ENCODE measurements around the gene LRP2BP. TPM values are rescaled to one million over a fixed set of nuclear protein-coding genes. Genes with fewer than 3 reads are reported as not detected.

The LRP2BP gene
- total and polyA plus RNA-seq, 2 experiments from 2014 or later = 0.28 to 1.7 TPM

DNA sequence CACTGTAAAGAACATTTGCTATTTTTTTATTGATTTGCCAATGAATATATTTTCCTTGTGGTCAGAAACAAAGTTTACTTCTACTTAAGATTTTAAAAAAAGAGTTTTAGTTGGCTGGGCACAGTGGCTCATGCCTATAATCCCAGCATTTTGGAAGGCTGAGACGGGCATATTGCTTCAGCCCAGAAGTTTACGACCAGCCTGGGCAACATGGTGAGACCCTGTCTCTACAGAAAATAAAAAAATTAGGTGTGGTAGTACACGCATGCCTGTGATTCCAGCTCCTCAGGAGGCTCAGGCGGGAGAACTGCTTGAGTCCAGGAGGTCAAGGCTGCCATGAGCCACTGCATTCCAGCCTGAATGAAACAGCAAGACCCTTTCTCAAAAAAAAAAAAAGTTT is 36.8 kb downstream of the LRP2BP start:
- no peak overlapping the region for H3K27ac Mint-ChIP-seq
- H3K4me1 ChIP-seq (ENCODE audit: insufficient read depth) = peaks cover 6% of the 10 kb centered on the region; the same call in 1 of the 2 replicates
- H3K36me3 Mint-ChIP-seq (ENCODE audit: low read depth) = peaks cover 3% of the 10 kb centered on the region; the same call in 1 of the 3 replicates
- peaks cover 15% of the 10 kb centered on the region for H3K4me1 Mint-ChIP-seq
- no peaks in the 10 kb centered on the region for H3K27me3 ChIP-seq (ENCODE audit: insufficient read depth)
- H3K27ac ChIP-seq (ENCODE audit: low read depth) = no peak overlapping the region
- no peak for TF ChIP-seq CREB1 (CRISPR knock-in tag; IDR thresholded peaks at IDR 0.05; ENCODE audit: low read depth)
- no peak for TF ChIP-seq EZH2phosphoT487 (IDR thresholded peaks at IDR 0.05; ENCODE audit: unreplicated experiment)
- TF ChIP-seq, protein P1, sequence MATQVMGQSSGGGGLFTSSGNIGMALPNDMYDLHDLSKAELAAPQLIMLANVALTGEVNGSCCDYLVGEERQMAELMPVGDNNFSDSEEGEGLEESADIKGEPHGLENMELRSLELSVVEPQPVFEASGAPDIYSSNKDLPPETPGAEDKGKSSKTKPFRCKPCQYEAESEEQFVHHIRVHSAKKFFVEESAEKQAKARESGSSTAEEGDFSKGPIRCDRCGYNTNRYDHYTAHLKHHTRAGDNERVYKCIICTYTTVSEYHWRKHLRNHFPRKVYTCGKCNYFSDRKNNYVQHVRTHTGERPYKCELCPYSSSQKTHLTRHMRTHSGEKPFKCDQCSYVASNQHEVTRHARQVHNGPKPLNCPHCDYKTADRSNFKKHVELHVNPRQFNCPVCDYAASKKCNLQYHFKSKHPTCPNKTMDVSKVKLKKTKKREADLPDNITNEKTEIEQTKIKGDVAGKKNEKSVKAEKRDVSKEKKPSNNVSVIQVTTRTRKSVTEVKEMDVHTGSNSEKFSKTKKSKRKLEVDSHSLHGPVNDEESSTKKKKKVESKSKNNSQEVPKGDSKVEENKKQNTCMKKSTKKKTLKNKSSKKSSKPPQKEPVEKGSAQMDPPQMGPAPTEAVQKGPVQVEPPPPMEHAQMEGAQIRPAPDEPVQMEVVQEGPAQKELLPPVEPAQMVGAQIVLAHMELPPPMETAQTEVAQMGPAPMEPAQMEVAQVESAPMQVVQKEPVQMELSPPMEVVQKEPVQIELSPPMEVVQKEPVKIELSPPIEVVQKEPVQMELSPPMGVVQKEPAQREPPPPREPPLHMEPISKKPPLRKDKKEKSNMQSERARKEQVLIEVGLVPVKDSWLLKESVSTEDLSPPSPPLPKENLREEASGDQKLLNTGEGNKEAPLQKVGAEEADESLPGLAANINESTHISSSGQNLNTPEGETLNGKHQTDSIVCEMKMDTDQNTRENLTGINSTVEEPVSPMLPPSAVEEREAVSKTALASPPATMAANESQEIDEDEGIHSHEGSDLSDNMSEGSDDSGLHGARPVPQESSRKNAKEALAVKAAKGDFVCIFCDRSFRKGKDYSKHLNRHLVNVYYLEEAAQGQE (IDR thresholded peaks at IDR 0.05; ENCODE audit: unreplicated experiment) = no peak
- no peak for TF ChIP-seq ZNF114 (CRISPR knock-in tag; IDR thresholded peaks at IDR 0.05)
- no peak for TF ChIP-seq STAT1 (IDR thresholded peaks at IDR 0.05; ENCODE audit: unreplicated experiment)
- TF ChIP-seq, protein P2, sequence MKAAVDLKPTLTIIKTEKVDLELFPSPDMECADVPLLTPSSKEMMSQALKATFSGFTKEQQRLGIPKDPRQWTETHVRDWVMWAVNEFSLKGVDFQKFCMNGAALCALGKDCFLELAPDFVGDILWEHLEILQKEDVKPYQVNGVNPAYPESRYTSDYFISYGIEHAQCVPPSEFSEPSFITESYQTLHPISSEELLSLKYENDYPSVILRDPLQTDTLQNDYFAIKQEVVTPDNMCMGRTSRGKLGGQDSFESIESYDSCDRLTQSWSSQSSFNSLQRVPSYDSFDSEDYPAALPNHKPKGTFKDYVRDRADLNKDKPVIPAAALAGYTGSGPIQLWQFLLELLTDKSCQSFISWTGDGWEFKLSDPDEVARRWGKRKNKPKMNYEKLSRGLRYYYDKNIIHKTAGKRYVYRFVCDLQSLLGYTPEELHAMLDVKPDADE (IDR thresholded peaks at IDR 0.05) = no peak
- TF ChIP-seq EZH2 (IDR thresholded peaks at IDR 0.05; ENCODE audit: low read depth, unreplicated experiment) = no peak
- no peak for TF ChIP-seq JUNB (IDR thresholded peaks at IDR 0.05; ENCODE audit: unreplicated experiment)
- no peak for TF ChIP-seq POLR2AphosphoS5 (IDR thresholded peaks at IDR 0.05; ENCODE audit: low read depth)
- TF ChIP-seq, protein P3, sequence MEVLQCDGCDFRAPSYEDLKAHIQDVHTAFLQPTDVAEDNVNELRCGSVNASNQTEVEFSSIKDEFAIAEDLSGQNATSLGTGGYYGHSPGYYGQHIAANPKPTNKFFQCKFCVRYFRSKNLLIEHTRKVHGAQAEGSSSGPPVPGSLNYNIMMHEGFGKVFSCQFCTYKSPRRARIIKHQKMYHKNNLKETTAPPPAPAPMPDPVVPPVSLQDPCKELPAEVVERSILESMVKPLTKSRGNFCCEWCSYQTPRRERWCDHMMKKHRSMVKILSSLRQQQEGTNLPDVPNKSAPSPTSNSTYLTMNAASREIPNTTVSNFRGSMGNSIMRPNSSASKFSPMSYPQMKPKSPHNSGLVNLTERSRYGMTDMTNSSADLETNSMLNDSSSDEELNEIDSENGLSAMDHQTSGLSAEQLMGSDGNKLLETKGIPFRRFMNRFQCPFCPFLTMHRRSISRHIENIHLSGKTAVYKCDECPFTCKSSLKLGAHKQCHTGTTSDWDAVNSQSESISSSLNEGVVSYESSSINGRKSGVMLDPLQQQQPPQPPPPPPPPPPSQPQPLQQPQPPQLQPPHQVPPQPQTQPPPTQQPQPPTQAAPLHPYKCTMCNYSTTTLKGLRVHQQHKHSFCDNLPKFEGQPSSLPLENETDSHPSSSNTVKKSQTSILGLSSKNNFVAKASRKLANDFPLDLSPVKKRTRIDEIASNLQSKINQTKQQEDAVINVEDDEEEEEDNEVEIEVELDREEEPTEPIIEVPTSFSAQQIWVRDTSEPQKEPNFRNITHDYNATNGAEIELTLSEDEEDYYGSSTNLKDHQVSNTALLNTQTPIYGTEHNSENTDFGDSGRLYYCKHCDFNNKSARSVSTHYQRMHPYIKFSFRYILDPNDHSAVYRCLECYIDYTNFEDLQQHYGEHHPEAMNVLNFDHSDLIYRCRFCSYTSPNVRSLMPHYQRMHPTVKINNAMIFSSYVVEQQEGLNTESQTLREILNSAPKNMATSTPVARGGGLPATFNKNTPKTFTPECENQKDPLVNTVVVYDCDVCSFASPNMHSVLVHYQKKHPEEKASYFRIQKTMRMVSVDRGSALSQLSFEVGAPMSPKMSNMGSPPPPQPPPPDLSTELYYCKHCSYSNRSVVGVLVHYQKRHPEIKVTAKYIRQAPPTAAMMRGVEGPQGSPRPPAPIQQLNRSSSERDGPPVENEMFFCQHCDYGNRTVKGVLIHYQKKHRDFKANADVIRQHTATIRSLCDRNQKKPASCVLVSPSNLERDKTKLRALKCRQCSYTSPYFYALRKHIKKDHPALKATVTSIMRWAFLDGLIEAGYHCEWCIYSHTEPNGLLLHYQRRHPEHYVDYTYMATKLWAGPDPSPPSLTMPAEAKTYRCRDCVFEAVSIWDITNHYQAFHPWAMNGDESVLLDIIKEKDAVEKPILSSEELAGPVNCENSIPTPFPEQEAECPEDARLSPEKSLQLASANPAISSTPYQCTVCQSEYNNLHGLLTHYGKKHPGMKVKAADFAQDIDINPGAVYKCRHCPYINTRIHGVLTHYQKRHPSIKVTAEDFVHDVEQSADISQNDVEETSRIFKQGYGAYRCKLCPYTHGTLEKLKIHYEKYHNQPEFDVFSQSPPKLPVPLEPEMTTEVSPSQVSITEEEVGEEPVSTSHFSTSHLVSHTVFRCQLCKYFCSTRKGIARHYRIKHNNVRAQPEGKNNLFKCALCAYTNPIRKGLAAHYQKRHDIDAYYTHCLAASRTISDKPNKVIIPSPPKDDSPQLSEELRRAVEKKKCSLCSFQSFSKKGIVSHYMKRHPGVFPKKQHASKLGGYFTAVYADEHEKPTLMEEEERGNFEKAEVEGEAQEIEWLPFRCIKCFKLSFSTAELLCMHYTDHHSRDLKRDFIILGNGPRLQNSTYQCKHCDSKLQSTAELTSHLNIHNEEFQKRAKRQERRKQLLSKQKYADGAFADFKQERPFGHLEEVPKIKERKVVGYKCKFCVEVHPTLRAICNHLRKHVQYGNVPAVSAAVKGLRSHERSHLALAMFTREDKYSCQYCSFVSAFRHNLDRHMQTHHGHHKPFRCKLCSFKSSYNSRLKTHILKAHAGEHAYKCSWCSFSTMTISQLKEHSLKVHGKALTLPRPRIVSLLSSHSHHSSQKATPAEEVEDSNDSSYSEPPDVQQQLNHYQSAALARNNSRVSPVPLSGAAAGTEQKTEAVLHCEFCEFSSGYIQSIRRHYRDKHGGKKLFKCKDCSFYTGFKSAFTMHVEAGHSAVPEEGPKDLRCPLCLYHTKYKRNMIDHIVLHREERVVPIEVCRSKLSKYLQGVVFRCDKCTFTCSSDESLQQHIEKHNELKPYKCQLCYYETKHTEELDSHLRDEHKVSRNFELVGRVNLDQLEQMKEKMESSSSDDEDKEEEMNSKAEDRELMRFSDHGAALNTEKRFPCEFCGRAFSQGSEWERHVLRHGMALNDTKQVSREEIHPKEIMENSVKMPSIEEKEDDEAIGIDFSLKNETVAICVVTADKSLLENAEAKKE (CRISPR knock-in tag; IDR thresholded peaks at IDR 0.05) = no peak
- TF ChIP-seq ZNF331 (CRISPR knock-in tag; IDR thresholded peaks at IDR 0.05; ENCODE audit: low read depth) = no peak
- TF ChIP-seq NANOG (IDR thresholded peaks at IDR 0.05; ENCODE audit: borderline replicate concordance) = no peak
- TF ChIP-seq, protein P4, sequence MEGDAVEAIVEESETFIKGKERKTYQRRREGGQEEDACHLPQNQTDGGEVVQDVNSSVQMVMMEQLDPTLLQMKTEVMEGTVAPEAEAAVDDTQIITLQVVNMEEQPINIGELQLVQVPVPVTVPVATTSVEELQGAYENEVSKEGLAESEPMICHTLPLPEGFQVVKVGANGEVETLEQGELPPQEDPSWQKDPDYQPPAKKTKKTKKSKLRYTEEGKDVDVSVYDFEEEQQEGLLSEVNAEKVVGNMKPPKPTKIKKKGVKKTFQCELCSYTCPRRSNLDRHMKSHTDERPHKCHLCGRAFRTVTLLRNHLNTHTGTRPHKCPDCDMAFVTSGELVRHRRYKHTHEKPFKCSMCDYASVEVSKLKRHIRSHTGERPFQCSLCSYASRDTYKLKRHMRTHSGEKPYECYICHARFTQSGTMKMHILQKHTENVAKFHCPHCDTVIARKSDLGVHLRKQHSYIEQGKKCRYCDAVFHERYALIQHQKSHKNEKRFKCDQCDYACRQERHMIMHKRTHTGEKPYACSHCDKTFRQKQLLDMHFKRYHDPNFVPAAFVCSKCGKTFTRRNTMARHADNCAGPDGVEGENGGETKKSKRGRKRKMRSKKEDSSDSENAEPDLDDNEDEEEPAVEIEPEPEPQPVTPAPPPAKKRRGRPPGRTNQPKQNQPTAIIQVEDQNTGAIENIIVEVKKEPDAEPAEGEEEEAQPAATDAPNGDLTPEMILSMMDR (conservative IDR thresholded peaks at IDR 0.05; ENCODE audit: low read depth in 2 of 2) = no peak
- H3K4me3 Mint-ChIP-seq = no peak overlapping the region
- DNase-seq (ENCODE audit: low spot score) = no peak
- H3K4me2 ChIP-seq = no peak overlapping the region
- H3K9me3 Mint-ChIP-seq = no peaks in the 10 kb centered on the region
- no peaks in the 10 kb centered on the region for H3K36me3 ChIP-seq (ENCODE audit: insufficient read depth)
- H4K20me1 ChIP-seq (replicated peaks; ENCODE audit: insufficient read depth) = no peaks in the 10 kb centered on the region
- H3F3A ChIP-seq (replicated peaks; ENCODE audit: low read depth) = no peaks in the 10 kb centered on the region
- peak; percentile 44; the same call in 2 of the 3 replicates for ATAC-seq
- no peaks in the 10 kb centered on the region for H3K27me3 Mint-ChIP-seq (ENCODE audit: insufficient read depth, low read depth, poor library complexity)
- H3K4me3 ChIP-seq = no peak overlapping the region
- H3K79me2 ChIP-seq (replicated peaks; ENCODE audit: insufficient read depth) = no peaks in the 10 kb centered on the region
- no peak overlapping the region for H2AFZ ChIP-seq
- H3K9me2 ChIP-seq (ENCODE audit: insufficient read depth) = no peaks in the 10 kb centered on the region
